ENCODE data around the gene KLHL35. TPM values are rescaled to one million over a fixed set of nuclear protein-coding genes. Genes with fewer than 3 reads are reported as not detected.

The KLHL35 gene
- total RNA-seq, 4 donors from 2014 or later: 0.72 TPM; not detected in 3

- H3K9me3 ChIP-seq: no peaks in the 10 kb centered on the region
- peaks cover 0 to 7% of the 10 kb centered on the region in 2 donors for H3K36me3 ChIP-seq
- H3K27me3 ChIP-seq: peaks cover 4% of the 10 kb centered on the region
- ATAC-seq: no peak
- 93% methylated on average over 3 of the region's 15 CpGs; no CpG with 5 or more reads in 1 of the 2 donors for whole genome bisulfite sequencing, 2 donors (ENCODE audit: low coverage in 1 of 2)
- no peak overlapping the region for H3K4me3 ChIP-seq
- TF ChIP-seq EP300 (IDR thresholded peaks at IDR 0.05) (no peak), POLR2A (IDR thresholded peaks at IDR 0.05) (no peak), POLR2AphosphoS5 (IDR thresholded peaks at IDR 0.05) (no peak)
- TF ChIP-seq, protein P1, sequence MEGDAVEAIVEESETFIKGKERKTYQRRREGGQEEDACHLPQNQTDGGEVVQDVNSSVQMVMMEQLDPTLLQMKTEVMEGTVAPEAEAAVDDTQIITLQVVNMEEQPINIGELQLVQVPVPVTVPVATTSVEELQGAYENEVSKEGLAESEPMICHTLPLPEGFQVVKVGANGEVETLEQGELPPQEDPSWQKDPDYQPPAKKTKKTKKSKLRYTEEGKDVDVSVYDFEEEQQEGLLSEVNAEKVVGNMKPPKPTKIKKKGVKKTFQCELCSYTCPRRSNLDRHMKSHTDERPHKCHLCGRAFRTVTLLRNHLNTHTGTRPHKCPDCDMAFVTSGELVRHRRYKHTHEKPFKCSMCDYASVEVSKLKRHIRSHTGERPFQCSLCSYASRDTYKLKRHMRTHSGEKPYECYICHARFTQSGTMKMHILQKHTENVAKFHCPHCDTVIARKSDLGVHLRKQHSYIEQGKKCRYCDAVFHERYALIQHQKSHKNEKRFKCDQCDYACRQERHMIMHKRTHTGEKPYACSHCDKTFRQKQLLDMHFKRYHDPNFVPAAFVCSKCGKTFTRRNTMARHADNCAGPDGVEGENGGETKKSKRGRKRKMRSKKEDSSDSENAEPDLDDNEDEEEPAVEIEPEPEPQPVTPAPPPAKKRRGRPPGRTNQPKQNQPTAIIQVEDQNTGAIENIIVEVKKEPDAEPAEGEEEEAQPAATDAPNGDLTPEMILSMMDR (IDR thresholded peaks at IDR 0.05): no peak
- H3K4me1 ChIP-seq: peaks cover 0 to 15% (median 0%) of the 10 kb centered on the region in 3 donors
- no peak overlapping the region for H3K27ac ChIP-seq
Measured at GRCh38 chr11:75442161-75442885, 9.3 kb upstream of the KLHL35 start.

DNA sequence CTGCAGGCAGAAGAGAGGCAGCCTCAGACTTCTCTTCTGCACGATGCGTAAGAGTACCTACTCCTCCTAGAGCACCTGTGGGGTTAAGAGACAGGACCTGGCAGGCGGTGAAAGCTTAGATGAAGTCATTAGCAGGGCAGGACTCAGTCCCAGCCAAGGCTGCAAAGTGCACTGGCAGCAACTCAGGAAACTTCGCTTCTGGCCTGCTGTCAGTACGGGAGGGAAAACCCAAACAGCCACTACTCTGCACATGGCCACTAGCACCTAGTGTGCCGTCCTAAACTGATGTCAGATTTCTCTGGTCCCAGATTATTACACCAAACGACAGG, 8.8 kb upstream of the KLHL35 start:
- H3K36me3 ChIP-seq: peaks cover 0 to 7% of the 10 kb centered on the region in 2 donors
- H3K4me3 ChIP-seq: no peak overlapping the region
- no peak for ATAC-seq
- H3K9me3 ChIP-seq: no peaks in the 10 kb centered on the region
- peaks cover 4% of the 10 kb centered on the region for H3K27me3 ChIP-seq
- no peak overlapping the region for H3K27ac ChIP-seq
- WGBS, 2 donors (ENCODE audit: low coverage in 1 of 2): 29 to 40% methylated on average over 5 of the region's 7 CpGs
- peaks cover 0 to 15% (median 0%) of the 10 kb centered on the region in 3 donors for H3K4me1 ChIP-seq
- no peak for TF ChIP-seq EP300 (IDR thresholded peaks at IDR 0.05)
- TF ChIP-seq, protein P1 (IDR thresholded peaks at IDR 0.05): no peak
- no peak for TF ChIP-seq POLR2A (IDR thresholded peaks at IDR 0.05)
- no peak for TF ChIP-seq POLR2AphosphoS5 (IDR thresholded peaks at IDR 0.05)

DNA sequence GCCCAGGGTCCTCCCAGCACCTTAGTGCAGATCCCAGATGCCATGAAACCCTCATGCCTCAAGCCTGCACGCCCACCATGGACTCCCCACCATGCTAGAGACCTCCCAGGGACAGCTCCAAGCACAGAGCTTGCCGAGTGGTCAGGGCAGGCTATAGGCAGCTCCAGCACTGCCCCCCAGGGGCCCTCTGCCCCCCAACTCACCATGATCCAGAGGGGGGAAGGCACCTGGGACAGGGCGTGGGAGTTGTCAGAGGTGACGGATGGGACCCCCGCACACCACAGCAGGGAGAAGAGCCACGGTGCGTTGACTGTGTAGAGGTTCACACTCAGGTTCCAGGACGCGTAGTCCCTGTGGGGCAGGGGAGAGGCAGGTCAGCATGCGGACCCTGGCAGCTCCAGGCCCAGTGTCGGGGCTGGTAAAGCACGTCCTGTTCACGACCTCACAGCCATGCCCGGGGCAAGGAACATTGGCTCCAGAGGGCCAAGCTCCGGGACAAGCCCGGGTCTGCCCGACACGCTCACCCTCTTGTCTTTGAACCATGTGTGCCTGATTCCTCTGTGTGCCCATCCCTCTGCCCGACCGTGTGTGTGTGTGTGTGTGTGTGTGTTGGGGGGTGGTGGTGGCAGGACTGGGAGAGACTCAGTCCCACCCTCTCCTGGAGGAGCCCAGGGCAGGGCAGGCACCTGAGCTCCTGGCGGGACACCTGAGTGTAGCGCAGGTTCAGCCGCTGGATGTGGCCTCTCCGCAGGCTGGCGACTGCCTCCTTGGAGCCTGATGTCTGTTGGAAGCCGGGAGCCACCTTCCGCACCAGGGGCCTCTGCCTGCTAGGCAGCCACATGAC, 8.2 kb upstream of the KLHL35 start:
- H3K9me3 ChIP-seq: no peaks in the 10 kb centered on the region
- TF ChIP-seq, protein P1 (IDR thresholded peaks at IDR 0.05): no peak
- TF ChIP-seq POLR2A (IDR thresholded peaks at IDR 0.05) (no peak), POLR2AphosphoS5 (IDR thresholded peaks at IDR 0.05) (no peak), EP300 (IDR thresholded peaks at IDR 0.05) (no peak)
- no peak overlapping the region for H3K4me3 ChIP-seq
- ATAC-seq: no peak
- WGBS, 2 donors (ENCODE audit: low coverage in 1 of 2): 85% methylated on average over 4 of the region's 27 CpGs; no CpG with 5 or more reads in 1 of the 2 donors
- peaks cover 0 to 7% of the 10 kb centered on the region in 2 donors for H3K36me3 ChIP-seq
- no peak overlapping the region for H3K27ac ChIP-seq
- peaks cover 4% of the 10 kb centered on the region for H3K27me3 ChIP-seq
- H3K4me1 ChIP-seq: peaks cover 0 to 15% (median 0%) of the 10 kb centered on the region in 3 donors

DNA sequence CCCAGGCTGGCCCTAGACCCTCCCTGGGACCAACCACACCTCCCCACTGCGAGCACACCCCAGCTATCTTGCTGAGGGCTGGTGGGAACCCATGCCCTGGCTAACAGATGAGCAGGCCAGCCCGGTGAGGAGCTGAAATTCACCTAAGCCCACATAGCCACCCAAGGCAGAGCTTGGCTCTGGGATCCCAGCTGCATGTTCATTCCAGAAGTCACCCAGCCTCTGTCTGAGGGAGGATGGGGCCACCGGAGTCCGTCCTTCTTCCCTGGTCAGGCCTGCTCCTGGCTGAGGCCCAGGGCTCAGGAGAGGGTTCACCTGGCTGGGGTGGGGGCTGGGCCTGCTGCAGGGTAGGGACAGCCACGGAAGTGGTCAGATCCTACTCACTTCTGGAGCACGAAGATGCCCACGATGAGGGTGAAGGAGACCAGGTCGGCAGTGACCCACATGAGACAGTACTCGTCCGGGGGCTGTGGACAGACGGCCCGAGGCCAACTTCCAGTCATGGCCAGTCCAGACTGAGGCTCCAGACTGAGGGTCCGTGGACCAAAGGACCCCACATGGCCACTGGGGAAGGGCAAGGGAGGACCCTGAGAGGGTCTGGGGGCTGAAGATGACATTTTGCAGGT, 6.6 kb upstream of the KLHL35 start:
- H3K4me1 ChIP-seq: peaks cover 0 to 11% (median 0%) of the 10 kb centered on the region in 3 donors
- H3K4me3 ChIP-seq: no peak overlapping the region
- H3K9me3 ChIP-seq: no peaks in the 10 kb centered on the region
- ATAC-seq: no peak
- TF ChIP-seq EP300 (IDR thresholded peaks at IDR 0.05): no peak
- no peak for TF ChIP-seq POLR2AphosphoS5 (IDR thresholded peaks at IDR 0.05)
- TF ChIP-seq, protein P1 (IDR thresholded peaks at IDR 0.05): no peak
- TF ChIP-seq POLR2A (IDR thresholded peaks at IDR 0.05): no peak
- H3K27ac ChIP-seq: no peak overlapping the region
- peaks cover 0 to 17% of the 10 kb centered on the region in 2 donors for H3K36me3 ChIP-seq
- peaks cover 2% of the 10 kb centered on the region for H3K27me3 ChIP-seq
- WGBS, 2 donors (ENCODE audit: low coverage in 1 of 2): 90% methylated on average over 4 of the region's 13 CpGs; no CpG with 5 or more reads in 1 of the 2 donors
